Fibroblast of the conjunctiva (primary cell): Measurements from ENCODE around the gene C11orf58.

Source experiments
- DNase-seq: peaks from one replicate; pipeline ENCODE4 v3.0.0-alpha.2; 2010; ENCODE audit warnings: low read depth

The C11orf58 gene

GRCh38 chr11:16738193-16738946 is at the start of gene C11orf58:
C11orf58 (plus strand) TSS chr11:16738647; CDS start chr11:16738779, 132 bp downstream.
- peak; percentile 91 for DNase-seq

GRCh38 chr11:16690086-16690485 is 48.4 kb upstream of the C11orf58 start:
- no peak for DNase-seq

GRCh38 chr11:16703795-16704194 is 34.7 kb upstream of the C11orf58 start:
- no peak for DNase-seq

- DNase-seq = no peak
Observed at GRCh38 chr11:16713594-16713993, 24.9 kb upstream of the C11orf58 start.

GRCh38 chr11:16722581-16723344 is 15.7 kb upstream of the C11orf58 start:
- no peak for DNase-seq

GRCh38 chr11:16727806-16728205 is 10.6 kb upstream of the C11orf58 start:
- no peak for DNase-seq

GRCh38 chr11:16737818-16738192 is 642 bp upstream of the C11orf58 start:
- DNase-seq = no peak

GRCh38 chr11:16738947-16739815 is 734 bp downstream of the C11orf58 start:
- DNase-seq = no peak

- DNase-seq = no peak
Observed at GRCh38 chr11:16741473-16741872, 3.0 kb downstream of the C11orf58 start.

GRCh38 chr11:16743478-16743877 is 5.0 kb downstream of the C11orf58 start:
- DNase-seq = no peak

GRCh38 chr11:16744128-16744725 is 5.8 kb downstream of the C11orf58 start:
- no peak for DNase-seq

- no peak for DNase-seq
Observed at GRCh38 chr11:16745950-16746605, 7.6 kb downstream of the C11orf58 start.

- DNase-seq = no peak
Observed at GRCh38 chr11:16749092-16749491, 10.6 kb downstream of the C11orf58 start.

- DNase-seq = no peak
Observed at GRCh38 chr11:16749666-16750065, 11.2 kb downstream of the C11orf58 start.

- no peak for DNase-seq
Observed at GRCh38 chr11:16750417-16750816, 12.0 kb downstream of the C11orf58 start.

GRCh38 chr11:16758382-16759024 is 20.1 kb downstream of the C11orf58 start:
- DNase-seq = no peak

- no peak for DNase-seq
Observed at GRCh38 chr11:16759857-16760508, 21.5 kb downstream of the C11orf58 start.

- no peak for DNase-seq
Observed at GRCh38 chr11:16763746-16764145, 25.3 kb downstream of the C11orf58 start.

- DNase-seq = no peak
Observed at GRCh38 chr11:16764888-16765287, 26.4 kb downstream of the C11orf58 start.

GRCh38 chr11:16767137-16767536 is 28.7 kb downstream of the C11orf58 start:
- no peak for DNase-seq
